Stimulated activated CD4-positive, alpha-beta T cell treated with anti-CD3 and anti-CD28 coated beads, Interleukin-1b, Interleukin-23, amount 100 ng/mL, for 1 hour (primary cell): ENCODE measurements around the gene SLC9A9.

Experiments
- DNase-seq, 2 donors: peaks; one replicate each; pipeline ENCODE4 v3.0.0-alpha.2; 2020; ENCODE audit warnings: low read depth in 2 of 2

SLC9A9 gene

GRCh38 chr3:143843587-143843986 lies 4.7 kb downstream of the SLC9A9 start:
- DNase-seq: no peak

GRCh38 chr3:143840636-143841035 lies 7.6 kb downstream of the SLC9A9 start:
- DNase-seq: no peak

- DNase-seq: no peak
These were observed 8.3 kb downstream of the SLC9A9 start for GRCh38 chr3:143839980-143840379.

GRCh38 chr3:143837076-143837475 lies 11.2 kb downstream of the SLC9A9 start:
- DNase-seq: no peak

- DNase-seq: no peak
These were observed 13.0 kb downstream of the SLC9A9 start for GRCh38 chr3:143835312-143835711.

GRCh38 chr3:143832433-143832832 lies 15.8 kb downstream of the SLC9A9 start:
- DNase-seq: no peak

- no peak for DNase-seq
These were observed 16.3 kb downstream of the SLC9A9 start for GRCh38 chr3:143831994-143832393.

GRCh38 chr3:143831208-143831607 lies 17.1 kb downstream of the SLC9A9 start:
- DNase-seq: no peak

- no peak for DNase-seq
These were observed 17.5 kb downstream of the SLC9A9 start for GRCh38 chr3:143830786-143831185.

- no peak for DNase-seq
These were observed 18.2 kb downstream of the SLC9A9 start for GRCh38 chr3:143830063-143830462.

GRCh38 chr3:143827425-143827824 lies 20.8 kb downstream of the SLC9A9 start:
- DNase-seq: no peak

- no peak for DNase-seq
These were observed 22.0 kb downstream of the SLC9A9 start for GRCh38 chr3:143826296-143826695.

GRCh38 chr3:143825513-143825912 lies 22.8 kb downstream of the SLC9A9 start:
- DNase-seq: no peak

- DNase-seq: no peak
These were observed 23.4 kb downstream of the SLC9A9 start for GRCh38 chr3:143824735-143825385.

- no peak for DNase-seq
These were observed 25.5 kb downstream of the SLC9A9 start for GRCh38 chr3:143822798-143823197.

- DNase-seq: no peak
These were observed 25.9 kb downstream of the SLC9A9 start for GRCh38 chr3:143822374-143822773.

- no peak for DNase-seq
These were observed 26.4 kb downstream of the SLC9A9 start for GRCh38 chr3:143821862-143822261.

- no peak for DNase-seq
These were observed 27.6 kb downstream of the SLC9A9 start for GRCh38 chr3:143820466-143821221.

- no peak for DNase-seq
These were observed 28.4 kb downstream of the SLC9A9 start for GRCh38 chr3:143819890-143820289.

- DNase-seq: no peak
These were observed 33.8 kb downstream of the SLC9A9 start for GRCh38 chr3:143814443-143814889.

GRCh38 chr3:143812481-143812880 lies 35.8 kb downstream of the SLC9A9 start:
- no peak for DNase-seq

GRCh38 chr3:143811602-143812001 lies 36.7 kb downstream of the SLC9A9 start:
- DNase-seq: no peak

- DNase-seq: no peak
These were observed 37.4 kb downstream of the SLC9A9 start for GRCh38 chr3:143810953-143811265.
